ENCODE data around the gene ALPK1.

GRCh38 chr4:112453321-112453720, 156.2 kb downstream of the ALPK1 start:
- TF ChIP-seq CEBPB (IDR thresholded peaks at IDR 0.05; ENCODE audit: low read depth, low read length) (no peak), CTCF (conservative IDR thresholded peaks at IDR 0.05; ENCODE audit: low read depth, low read length) (no peak), POLR2A (IDR thresholded peaks at IDR 0.05; ENCODE audit: low read depth, low read length) (no peak), MXI1 (IDR thresholded peaks at IDR 0.05; ENCODE audit: borderline replicate concordance, low read depth, low read length) (no peak), USF2 (IDR thresholded peaks at IDR 0.05; ENCODE audit: low read depth, low read length) (no peak), RFX5 (IDR thresholded peaks at IDR 0.05; ENCODE audit: low read depth, low read length) (no peak), CHD1 (IDR thresholded peaks at IDR 0.05; ENCODE audit: low read depth, low read length) (no peak), RAD21 (IDR thresholded peaks at IDR 0.05; ENCODE audit: low read length) (no peak), FOS (IDR thresholded peaks at IDR 0.05; ENCODE audit: low read depth, low read length) (no peak), ELK1 (IDR thresholded peaks at IDR 0.05; ENCODE audit: borderline replicate concordance, low read depth, low read length) (no peak), SMC3 (IDR thresholded peaks at IDR 0.05; ENCODE audit: low read depth, low read length) (no peak), MAZ (IDR thresholded peaks at IDR 0.05; ENCODE audit: borderline replicate concordance, low read depth, low read length) (no peak), MAFK (IDR thresholded peaks at IDR 0.05; ENCODE audit: low read depth, low read length) (no peak), BHLHE40 (IDR thresholded peaks at IDR 0.05; ENCODE audit: low read depth, low read length) (no peak)
